Esophagus squamous epithelium (tissue), 5 donors: ENCODE data around the gene RERE. TPM values are rescaled to one million over a fixed set of nuclear protein-coding genes. Genes with fewer than 3 reads are reported as not detected.

Experiments
- DNase-seq: peaks from one replicate; lab custom pipeline; 2025; lab: John Stamatoyannopoulos, UW
- H3K27ac ChIP-seq, 4 donors: fragments of 200-600 bp; sonication (generic); one replicate each; pipeline ENCODE4 v1.5.1; 2016 to 2019; ENCODE audit warnings: mild to moderate bottlenecking in 1 of 4
- H3K27me3 ChIP-seq, 4 donors: fragments of 200-600 bp; sonication (generic); 1 replicate in 3 of 4; 2 replicates in 1 of 4; pipeline versions ENCODE4 v1.5.1 to v1.6.0; 2017 to 2021; ENCODE audit warnings: antibody characterized with exemption in 1 of 4
- H3K36me3 ChIP-seq, 3 donors: fragments of 200-600 bp; sonication (generic); one replicate each; pipeline ENCODE4 v1.5.1; 2016 to 2019
- H3K4me1 ChIP-seq, 3 donors: fragments of 200-600 bp; sonication (generic); one replicate each; pipeline ENCODE4 v1.5.1; 2017 to 2019
- H3K4me3 ChIP-seq, 4 donors: fragments of 200-600 bp; sonication (generic); 1 replicate in 3 of 4; 2 replicates in 1 of 4; pipeline ENCODE4 v1.5.1; 2016 to 2019; ENCODE audit warnings: mild to moderate bottlenecking in 2 of 4, moderate library complexity in 1 of 4
- H3K9me3 ChIP-seq, 3 donors: fragments of 200-600 bp; sonication (generic); one replicate each; pipeline ENCODE4 v1.5.1; 2016 to 2019
- CTCF ChIP-seq, 6 experiments: fragments of 450-650 bp in 4 of 6; fragments of 200-600 bp in 2 of 6; sonication (generic) in 2 of 6; IDR thresholded peaks; one replicate each; pipeline ENCODE4 v1.5.1; 2016 to 2019; ENCODE audit warnings: antibody characterized with exemption in 6 of 6, mild to moderate bottlenecking in 4 of 6, moderate library complexity in 4 of 6
- POLR2A ChIP-seq, 4 donors: fragments of 450-650 bp; IDR thresholded peaks; one replicate each; pipeline ENCODE4 v1.6.1; 2017; ENCODE audit warnings: antibody characterized with exemption in 4 of 4, mild to moderate bottlenecking in 4 of 4, moderate library complexity in 3 of 4
- WGBS, 2 donors: methylation state at CpG; one replicate each; pipeline ENCODE4 v1.1.5; 2018; 5-methylcytosine and 5-hydroxymethylcytosine counted together
- intact Hi-C: fragments of 100-400 bp; cut with DNase I; formaldehyde crosslinking; loops from one replicate; pipeline ENCODE4 v1.15.0; 2022
- total RNA-seq, 4 donors: library from RNA; depleted of rRNA; stranded (reverse); fragments of >200 nt; gene quantifications; one replicate each; pipeline ENCODE4 v1.1.0, GENCODE V29; 2016
- donor health status: DM: yes; HTN: yes; CAD: no.

Gene RERE
- total RNA-seq, 4 donors from 2014 or later = 27.5 to 56.6 (median 32.1) TPM

- 77 to 92% methylated on average over 3 of the region's 3 CpGs for WGBS, 2 donors
- intact Hi-C loops = no loop called here
- no peak for DNase-seq
- no peaks in the 10 kb centered on the region for H3K27me3 ChIP-seq
- TF ChIP-seq CTCF (IDR thresholded peaks at IDR 0.05) (no peak), POLR2A (IDR thresholded peaks at IDR 0.05) (no peak)
- H3K27ac ChIP-seq = no peak overlapping the region
- peaks cover 0 to under 1% (median 0%) of the 10 kb centered on the region in 3 donors for H3K4me1 ChIP-seq
- H3K9me3 ChIP-seq = no peaks in the 10 kb centered on the region
- no peaks in the 10 kb centered on the region for H3K36me3 ChIP-seq
- no peak overlapping the region for H3K4me3 ChIP-seq
Measured at GRCh38 chr1:8693107-8693506, 124.3 kb downstream of the RERE start.

- Histone ChIP-seq H3K9me3 (no peaks in the 10 kb centered on the region), H3K27me3 (no peaks in the 10 kb centered on the region), H3K4me1 (peaks cover 0 to 15% (median 7%) of the 10 kb centered on the region in 3 donors), H3K27ac (no peak overlapping the region), H3K4me3 (no peak overlapping the region), H3K36me3 (no peaks in the 10 kb centered on the region)
- intact Hi-C loops = no loop called here
- WGBS, 2 donors = 88 to 92% methylated on average over 1 of the region's 1 CpG
- TF ChIP-seq POLR2A (IDR thresholded peaks at IDR 0.05) = no peak
- no peak for TF ChIP-seq CTCF (IDR thresholded peaks at IDR 0.05)
- DNase-seq = no peak
Measured at GRCh38 chr1:8691662-8692061, 125.8 kb downstream of the RERE start.

GRCh38 chr1:8690253-8690525 lies 127.3 kb downstream of the RERE start:
- intact Hi-C loops = no loop called here
- H3K4me1 ChIP-seq = peaks cover 0 to 30% (median 9%) of the 10 kb centered on the region in 3 donors
- no peaks in the 10 kb centered on the region for H3K9me3 ChIP-seq
- H3K36me3 ChIP-seq = no peaks in the 10 kb centered on the region
- TF ChIP-seq CTCF (IDR thresholded peaks at IDR 0.05) (no peak), POLR2A (IDR thresholded peaks at IDR 0.05) (no peak)
- DNase-seq = no peak
- no peak overlapping the region for H3K4me3 ChIP-seq
- no peak overlapping the region for H3K27ac ChIP-seq
- 89 to 93% methylated on average over 4 of the region's 4 CpGs for WGBS, 2 donors
- H3K27me3 ChIP-seq = no peaks in the 10 kb centered on the region

- intact Hi-C loops = no loop called here
- TF ChIP-seq POLR2A (IDR thresholded peaks at IDR 0.05) (no peak), CTCF (IDR thresholded peaks at IDR 0.05) (no peak)
- H3K9me3 ChIP-seq = no peaks in the 10 kb centered on the region
- peaks cover 0 to 35% (median 9%) of the 10 kb centered on the region in 3 donors for H3K4me1 ChIP-seq
- no peak overlapping the region for H3K4me3 ChIP-seq
- H3K27ac ChIP-seq = no peak overlapping the region
- no peak for DNase-seq
- H3K27me3 ChIP-seq = no peaks in the 10 kb centered on the region
- 87 to 96% methylated on average over 6 of the region's 6 CpGs for WGBS, 2 donors
- H3K36me3 ChIP-seq = no peaks in the 10 kb centered on the region
Measured at GRCh38 chr1:8689431-8690252, 127.8 kb downstream of the RERE start.

GRCh38 chr1:8687538-8687937 lies 129.9 kb downstream of the RERE start:
- intact Hi-C loops = no loop called here
- Histone ChIP-seq H3K27me3 (no peaks in the 10 kb centered on the region), H3K36me3 (no peaks in the 10 kb centered on the region), H3K4me1 (peaks cover 0 to 56% (median 11%) of the 10 kb centered on the region in 3 donors), H3K27ac (peak overlapping the region in 2 of 4 donors; percentile 28 to 61), H3K9me3 (no peaks in the 10 kb centered on the region), H3K4me3 (no peak overlapping the region)
- no peak for DNase-seq
- 44 to 52% methylated on average over 2 of the region's 2 CpGs for WGBS, 2 donors
- TF ChIP-seq POLR2A (IDR thresholded peaks at IDR 0.05) (no peak), CTCF (IDR thresholded peaks at IDR 0.05) (no peak)
